ENCODE data around the gene MLF1. TPM values are rescaled to one million over a fixed set of nuclear protein-coding genes. Genes with fewer than 3 reads are reported as not detected.

The MLF1 gene
- total RNA-seq, 4 donors from 2014 or later, result 5.4 to 11.0 (median 6.0) TPM

DNA sequence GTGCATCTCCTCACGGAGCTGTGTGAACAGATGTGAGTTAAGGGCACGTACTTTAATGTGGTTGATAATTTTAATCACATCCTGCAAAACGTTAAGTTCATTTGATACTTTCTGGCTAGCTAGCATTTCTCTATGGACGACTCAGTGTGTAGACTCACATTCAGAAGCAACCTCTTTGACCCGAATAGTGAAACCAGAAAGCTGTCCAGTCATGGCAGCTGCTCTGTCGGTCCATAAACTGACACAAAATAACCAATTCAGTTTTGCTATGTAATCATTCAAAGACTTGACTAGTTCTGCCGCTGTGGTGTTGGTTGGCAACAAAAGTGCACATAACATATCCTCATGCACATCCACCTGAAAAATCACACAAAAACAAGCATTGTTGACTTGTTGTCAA, 69.7 kb downstream of the MLF1 start:
- no peak for TF ChIP-seq POLR2A (IDR thresholded peaks at IDR 0.05)
- TF ChIP-seq, protein P1, sequence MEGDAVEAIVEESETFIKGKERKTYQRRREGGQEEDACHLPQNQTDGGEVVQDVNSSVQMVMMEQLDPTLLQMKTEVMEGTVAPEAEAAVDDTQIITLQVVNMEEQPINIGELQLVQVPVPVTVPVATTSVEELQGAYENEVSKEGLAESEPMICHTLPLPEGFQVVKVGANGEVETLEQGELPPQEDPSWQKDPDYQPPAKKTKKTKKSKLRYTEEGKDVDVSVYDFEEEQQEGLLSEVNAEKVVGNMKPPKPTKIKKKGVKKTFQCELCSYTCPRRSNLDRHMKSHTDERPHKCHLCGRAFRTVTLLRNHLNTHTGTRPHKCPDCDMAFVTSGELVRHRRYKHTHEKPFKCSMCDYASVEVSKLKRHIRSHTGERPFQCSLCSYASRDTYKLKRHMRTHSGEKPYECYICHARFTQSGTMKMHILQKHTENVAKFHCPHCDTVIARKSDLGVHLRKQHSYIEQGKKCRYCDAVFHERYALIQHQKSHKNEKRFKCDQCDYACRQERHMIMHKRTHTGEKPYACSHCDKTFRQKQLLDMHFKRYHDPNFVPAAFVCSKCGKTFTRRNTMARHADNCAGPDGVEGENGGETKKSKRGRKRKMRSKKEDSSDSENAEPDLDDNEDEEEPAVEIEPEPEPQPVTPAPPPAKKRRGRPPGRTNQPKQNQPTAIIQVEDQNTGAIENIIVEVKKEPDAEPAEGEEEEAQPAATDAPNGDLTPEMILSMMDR (IDR thresholded peaks at IDR 0.05), result no peak
- DNase-seq (ENCODE audit: low spot score in 2 of 2), result no peak
- H3K4me3 ChIP-seq (ENCODE audit: low read depth, poor library complexity, severe bottlenecking), result no peak overlapping the region
- 87% methylated on average over 7 of the region's 7 CpGs for WGBS, 2 donors
- intact Hi-C loops (cut with DNase I; ENCODE audit: low total_unique reads), result no loop called here

GRCh38 chr3:158642005-158642404, 71.0 kb downstream of the MLF1 start:
- no peak overlapping the region for H3K4me3 ChIP-seq (ENCODE audit: low read depth, poor library complexity, severe bottlenecking)
- no peak for TF ChIP-seq POLR2A (IDR thresholded peaks at IDR 0.05)
- TF ChIP-seq, protein P1 (IDR thresholded peaks at IDR 0.05), result no peak
- intact Hi-C loops (cut with DNase I; ENCODE audit: low total_unique reads), result no loop called here
- WGBS, 2 donors, result 86 to 88% methylated on average over 7 of the region's 7 CpGs
- no peak for DNase-seq (ENCODE audit: low spot score in 2 of 2)

DNA sequence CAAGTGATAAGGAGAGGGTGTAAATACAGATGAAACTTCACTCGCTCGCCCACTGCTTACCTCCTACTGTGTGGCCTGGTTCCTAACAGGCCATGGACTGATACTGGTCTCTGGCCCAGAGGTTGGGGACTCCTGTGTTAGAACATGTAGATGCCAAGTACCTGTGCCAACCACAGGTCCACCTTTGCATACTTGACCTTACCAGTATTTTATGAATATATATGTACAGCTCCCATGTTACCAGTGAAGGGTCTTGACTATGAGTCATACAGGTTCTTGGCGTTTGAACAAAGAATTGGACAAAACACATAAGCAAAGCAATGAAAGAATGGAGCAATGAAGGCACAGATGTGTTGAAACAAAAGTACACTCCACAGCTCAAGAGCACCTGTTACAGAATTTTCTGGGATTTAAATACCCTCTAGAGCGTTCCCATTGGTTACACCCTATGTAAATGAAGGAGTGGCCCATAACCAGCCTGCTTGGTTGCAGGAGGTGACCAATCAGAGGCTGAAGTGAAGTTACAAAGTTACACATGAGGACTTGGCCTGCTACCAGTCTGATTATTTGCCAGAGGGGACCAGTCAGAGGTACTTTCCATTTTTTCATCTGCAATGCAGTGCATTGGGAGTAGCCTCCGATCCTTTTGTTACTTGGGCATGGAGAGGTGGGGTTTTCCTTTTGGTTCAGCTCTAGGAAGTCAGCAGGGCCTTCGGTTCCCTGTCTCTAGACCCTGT, 71.6 kb downstream of the MLF1 start:
- no peak overlapping the region for H3K4me3 ChIP-seq (ENCODE audit: low read depth, poor library complexity, severe bottlenecking)
- no peak for TF ChIP-seq POLR2A (IDR thresholded peaks at IDR 0.05)
- TF ChIP-seq, protein P1 (IDR thresholded peaks at IDR 0.05), result no peak
- intact Hi-C loops (cut with DNase I; ENCODE audit: low total_unique reads), result no loop called here
- no peak for DNase-seq (ENCODE audit: low spot score in 2 of 2)
- WGBS, 2 donors, result 70 to 74% methylated on average over 6 of the region's 6 CpGs

GRCh38 chr3:158644345-158644908, 73.4 kb downstream of the MLF1 start, which contains the start of gene GFM1:
Gene GFM1 (plus strand): TSS chr3:158644527. CDS start chr3:158644635, 108 bp downstream.
- intact Hi-C loops (cut with DNase I; ENCODE audit: low total_unique reads), result no loop called here
- DNase-seq (ENCODE audit: low spot score in 2 of 2), result peak; percentile 93 to 97
- WGBS, 2 donors, result 0% methylated on average over 36 to 42 of the region's 42 CpGs
- H3K4me3 ChIP-seq (ENCODE audit: low read depth, poor library complexity, severe bottlenecking), result peak within 1 kb of the TSS; percentile 87
- no peak for TF ChIP-seq POLR2A (IDR thresholded peaks at IDR 0.05)
- TF ChIP-seq, protein P1 (IDR thresholded peaks at IDR 0.05), result peak in 1 of 3 donors; percentile 61

DNA sequence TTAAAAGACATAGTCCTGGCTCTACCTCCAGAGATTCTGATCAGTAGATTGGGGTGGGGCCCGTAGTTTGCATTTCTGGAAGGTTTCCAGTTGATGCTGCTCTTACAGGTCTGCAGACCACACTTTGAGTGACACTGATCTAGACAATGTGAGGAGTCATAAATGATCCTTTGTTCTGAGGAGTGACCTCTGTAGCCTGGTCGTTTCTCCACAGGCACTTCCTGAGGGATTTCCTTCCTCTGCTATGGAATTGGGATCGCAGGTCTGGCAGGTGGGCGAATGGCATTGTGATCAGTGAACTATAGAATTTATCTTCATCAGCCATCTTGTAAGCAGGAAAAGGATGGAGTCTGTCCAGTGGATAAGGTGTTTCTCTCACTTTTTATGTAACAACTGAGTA, 78.8 kb downstream of the MLF1 start:
- intact Hi-C loops (cut with DNase I; ENCODE audit: low total_unique reads), result no loop called here
- DNase-seq (ENCODE audit: low spot score in 2 of 2), result no peak
- no peak overlapping the region for H3K4me3 ChIP-seq (ENCODE audit: low read depth, poor library complexity, severe bottlenecking)
- TF ChIP-seq, protein P1 (IDR thresholded peaks at IDR 0.05), result no peak
- no peak for TF ChIP-seq POLR2A (IDR thresholded peaks at IDR 0.05)
- WGBS, 2 donors, result 50 to 65% methylated on average over 4 of the region's 4 CpGs

All from lower leg skin (tissue), 4 donors.